ENCODE data around the gene BRWD1.

BRWD1 gene

DNA sequence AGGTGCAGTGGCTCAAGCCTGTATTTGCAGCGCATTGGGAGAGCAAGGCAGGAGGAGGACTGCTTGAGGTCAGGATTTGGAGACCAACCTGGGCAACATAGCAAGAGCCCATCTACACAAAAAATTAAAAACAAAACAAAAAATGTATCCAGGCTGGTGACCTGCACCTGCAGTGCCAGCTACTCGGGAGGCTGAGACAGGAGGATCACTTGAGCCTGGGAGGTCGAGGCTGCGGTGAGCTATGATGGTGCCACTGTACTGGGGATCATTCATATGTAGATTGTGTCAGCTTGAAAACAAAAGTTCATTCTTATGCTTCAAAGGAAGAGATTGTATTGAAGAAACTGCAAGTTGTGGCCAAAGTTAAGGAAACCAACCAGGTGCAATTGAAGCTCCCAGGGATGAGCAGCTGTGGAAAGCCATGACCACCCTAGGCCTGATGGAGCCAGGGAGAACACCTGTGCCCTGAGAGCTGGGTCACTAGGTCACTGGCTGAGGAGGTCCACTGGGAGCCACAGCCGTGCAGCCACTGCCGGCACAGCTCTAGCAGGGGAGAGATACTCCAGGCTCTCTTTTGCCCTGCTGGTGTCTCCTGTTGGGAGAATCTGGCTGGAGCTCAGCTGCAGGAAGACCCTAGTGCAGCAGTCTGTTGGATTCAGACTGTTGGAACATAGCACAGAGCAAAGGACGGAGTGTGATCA is 13.3 kb upstream of the BRWD1 start:
- no peak for DNase-seq

DNA sequence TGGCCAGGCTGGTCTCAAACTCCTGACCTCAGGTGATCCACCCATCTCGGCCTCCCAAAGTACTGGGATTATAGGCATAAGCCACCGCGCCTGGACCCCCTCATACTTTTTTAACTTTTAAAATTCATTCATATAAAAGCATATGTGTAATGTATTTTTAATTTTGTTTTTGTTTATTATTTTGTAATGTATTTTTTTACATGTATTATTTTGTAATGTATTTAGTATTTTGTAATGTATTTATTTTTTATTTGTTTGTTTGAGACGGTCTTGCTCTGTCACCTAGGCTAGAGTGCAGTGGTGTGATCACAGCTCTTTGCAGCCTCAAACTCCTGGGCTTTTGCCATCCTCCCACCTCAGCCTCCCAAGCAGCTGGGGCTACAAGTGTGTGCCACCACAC is 12.0 kb upstream of the BRWD1 start:
- no peak for DNase-seq

DNA sequence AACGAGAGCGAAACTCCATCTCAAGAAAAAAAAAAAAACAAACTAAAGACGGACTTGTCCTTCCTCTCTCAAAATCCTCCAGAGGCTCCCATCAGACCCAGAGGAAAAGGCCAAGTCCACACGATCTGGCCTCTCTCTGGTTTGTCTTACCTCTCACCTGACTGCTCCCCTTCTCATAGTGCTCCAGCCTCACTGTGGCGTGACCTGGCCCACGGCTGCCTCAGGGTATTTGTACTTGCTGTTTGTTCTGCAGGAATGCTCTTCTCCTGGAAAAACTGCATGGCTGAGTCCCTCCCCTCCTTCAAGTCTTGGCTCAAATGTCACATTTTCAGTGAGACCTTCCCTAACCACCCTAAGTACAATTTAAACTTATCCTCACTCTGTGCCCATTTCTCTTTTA is 8.0 kb upstream of the BRWD1 start:
- DNase-seq: no peak

DNA sequence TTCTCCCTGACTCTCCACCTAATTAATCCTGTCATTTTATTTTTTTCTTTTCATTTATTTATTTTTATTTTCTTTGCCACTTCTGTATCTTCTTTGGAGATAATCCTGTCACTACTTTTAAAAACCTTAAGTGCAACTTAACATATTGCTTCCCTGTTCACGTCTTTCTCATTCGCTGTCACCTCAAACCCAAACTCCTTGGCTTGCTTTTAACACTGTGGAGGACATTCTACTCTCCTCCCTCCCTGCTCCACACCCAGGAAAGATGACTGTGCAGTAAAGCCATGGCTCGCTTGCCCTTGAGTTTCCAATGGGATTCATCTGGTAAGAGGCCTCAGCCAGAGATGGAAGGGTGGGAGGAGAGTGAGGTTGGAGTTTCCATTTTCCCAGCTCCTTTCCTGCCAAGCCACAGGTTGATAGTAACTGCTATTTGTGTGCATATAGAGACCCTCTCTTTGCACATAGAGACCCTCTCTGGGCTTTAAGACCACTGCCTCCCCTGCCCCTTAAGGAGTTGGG is 6.4 kb upstream of the BRWD1 start:
- DNase-seq: no peak

DNA sequence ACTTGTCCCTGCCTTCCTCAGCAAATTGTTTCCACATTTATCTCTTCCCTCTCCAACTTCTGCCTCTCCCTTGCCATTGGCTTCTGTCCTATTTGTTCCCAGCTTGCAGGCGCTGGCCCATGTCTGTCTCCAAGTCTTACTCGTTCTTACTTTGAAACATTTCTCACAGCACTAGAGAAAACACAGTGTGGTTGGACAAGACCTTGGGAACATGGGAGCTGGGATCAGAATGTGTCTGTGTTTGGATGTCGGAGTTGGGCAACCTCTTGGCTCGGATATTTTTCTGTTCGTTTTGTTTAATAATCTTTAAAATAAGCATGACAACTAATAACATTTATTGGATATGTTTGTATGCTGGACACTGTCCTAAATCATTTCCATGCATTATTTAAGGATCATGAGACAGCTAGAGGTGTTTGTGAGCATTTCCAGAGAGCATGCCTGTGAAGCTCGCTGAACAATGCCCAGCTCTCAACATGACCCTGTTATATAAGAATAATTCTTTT is 5.9 kb upstream of the BRWD1 start:
- no peak for DNase-seq

DNA sequence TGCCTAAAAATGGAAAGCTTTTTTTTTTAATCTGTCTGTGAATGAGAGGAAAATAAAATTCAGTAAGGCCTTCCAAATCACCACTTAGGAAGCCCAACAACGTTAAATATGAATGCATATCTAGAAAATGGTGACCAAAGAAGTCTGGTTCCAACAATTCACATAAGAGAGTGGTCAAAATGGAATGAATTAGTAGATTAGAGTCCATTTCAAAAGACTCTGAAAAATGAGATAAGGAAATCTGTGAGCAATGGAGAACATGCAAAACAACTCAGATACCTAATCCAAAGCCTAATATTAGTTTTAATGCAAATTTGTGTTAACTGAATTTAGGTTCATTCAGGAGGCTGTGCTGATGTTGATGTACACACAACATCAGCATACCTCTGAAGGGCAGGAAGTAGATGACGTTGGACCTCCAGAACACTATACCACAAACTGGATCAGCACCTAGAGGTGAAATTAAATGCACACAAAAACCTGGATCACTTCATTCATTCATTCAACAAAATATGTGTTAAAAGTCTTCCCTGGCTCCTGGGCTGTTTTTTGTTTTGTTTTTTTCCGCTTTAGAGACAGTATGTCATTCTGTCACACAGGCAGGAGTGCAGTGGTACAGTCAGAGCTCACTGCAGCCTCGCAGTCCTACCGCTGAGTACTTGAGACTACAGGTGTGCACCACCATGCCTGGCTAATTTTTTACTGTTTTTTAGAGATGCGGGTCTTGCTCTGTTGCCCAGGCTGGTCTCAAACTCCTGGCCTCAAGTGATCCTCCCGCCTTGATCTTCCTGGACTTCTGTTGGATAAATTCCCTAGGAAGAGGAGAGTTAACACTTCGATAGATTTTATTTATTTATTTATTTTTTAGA is 4.9 kb upstream of the BRWD1 start:
- DNase-seq: no peak

DNA sequence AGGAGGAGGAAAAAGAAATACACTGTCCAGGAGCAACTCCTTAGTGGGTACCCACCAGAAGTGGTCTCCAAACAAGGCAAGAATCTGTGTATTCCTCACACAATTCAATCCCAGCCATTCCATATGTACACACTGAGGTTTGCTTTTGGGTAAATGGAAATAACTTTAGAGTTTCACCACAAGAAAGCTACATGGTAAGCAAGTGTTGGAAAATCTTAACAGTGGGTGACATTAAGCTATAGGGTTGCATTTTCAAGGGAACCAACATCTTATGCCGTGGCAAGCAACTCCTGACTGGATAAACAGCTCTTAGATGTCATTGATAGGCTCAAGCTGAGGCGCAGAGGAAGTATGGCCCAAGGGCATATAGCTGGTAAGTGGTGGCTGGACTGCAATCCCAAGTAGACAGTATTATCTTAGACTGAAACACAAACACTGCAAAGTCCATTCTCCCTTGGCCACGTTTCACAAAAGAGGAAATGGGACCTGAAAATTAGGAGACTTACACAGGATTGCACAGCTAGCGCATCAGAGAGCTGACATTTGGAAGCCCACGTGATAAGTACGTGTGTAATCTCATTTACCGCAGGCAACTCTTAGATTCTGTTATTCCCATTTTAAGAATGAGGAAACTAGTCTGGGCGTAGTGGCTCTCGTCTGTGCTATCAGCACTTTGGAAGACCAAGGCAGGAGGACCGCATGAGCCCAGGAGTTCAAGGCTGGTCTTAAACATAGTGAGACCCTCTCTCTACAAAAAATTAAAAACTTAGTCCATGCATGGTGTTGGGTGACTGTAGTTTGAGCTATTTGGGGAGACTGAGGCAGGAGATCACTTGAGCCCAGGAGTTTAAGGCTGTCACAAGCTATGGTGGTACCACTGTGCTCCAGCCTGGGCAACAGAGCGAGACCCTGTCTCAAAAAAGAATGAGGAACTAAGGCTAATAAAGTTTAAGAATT is 4.0 kb upstream of the BRWD1 start:
- DNase-seq: no peak

DNA sequence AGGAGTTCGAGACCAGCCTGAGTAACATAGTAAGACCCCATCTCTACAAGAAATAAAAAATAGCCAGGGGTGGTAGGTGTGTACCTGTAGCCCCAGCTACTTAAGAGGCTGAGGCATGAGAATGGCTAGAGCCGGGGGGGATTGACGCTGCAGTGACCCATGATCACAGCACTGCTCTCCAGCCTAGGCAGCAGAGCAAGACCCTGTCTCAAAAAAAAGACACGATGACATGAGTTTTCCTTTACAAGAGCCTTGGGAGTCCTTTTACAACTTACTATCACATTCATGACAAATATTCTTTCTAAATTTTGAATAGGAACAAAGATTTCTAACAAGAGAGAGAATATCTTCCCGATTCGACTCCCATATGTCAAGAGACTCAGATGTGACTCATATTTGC is 3.3 kb upstream of the BRWD1 start:
- DNase-seq: no peak

DNA sequence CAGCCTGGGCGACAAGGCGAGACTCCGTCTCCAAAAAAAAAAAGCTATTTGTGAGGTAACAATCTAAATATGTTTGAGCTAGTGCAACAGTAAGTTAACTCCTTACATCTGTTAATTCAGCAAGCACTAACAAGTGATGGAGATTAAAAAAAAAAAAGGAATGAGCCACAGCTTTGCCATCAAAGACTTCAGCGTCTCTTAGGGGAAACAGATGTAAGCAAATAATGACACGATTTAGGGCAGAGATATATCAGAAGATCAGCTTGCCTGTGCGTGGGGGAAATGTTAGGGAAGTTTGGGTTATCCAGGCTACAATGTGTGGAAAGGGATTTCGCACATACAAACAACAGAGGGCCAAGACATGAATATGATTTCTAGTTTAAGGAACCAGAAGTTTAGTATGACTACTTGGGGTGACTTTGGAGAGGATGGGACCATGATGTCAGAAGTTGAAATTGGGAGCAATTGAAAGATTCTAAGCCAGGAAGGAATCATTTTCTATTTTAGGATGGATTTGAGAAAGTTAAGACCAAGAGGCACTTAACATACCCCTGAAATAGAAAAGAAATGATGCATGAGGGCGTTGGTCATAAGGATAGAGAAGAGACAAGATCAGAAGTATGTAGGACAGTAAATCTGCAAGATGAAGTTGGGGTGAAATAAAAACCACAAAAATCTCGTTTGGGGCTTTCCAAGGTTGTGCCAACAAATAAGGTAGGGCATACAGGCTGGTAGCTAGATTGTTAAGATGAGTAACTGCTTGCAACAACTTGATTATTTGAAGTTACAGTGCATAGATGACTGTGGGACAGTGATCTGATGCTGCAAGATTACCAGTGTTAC is 2.4 kb upstream of the BRWD1 start:
- no peak for DNase-seq

DNA sequence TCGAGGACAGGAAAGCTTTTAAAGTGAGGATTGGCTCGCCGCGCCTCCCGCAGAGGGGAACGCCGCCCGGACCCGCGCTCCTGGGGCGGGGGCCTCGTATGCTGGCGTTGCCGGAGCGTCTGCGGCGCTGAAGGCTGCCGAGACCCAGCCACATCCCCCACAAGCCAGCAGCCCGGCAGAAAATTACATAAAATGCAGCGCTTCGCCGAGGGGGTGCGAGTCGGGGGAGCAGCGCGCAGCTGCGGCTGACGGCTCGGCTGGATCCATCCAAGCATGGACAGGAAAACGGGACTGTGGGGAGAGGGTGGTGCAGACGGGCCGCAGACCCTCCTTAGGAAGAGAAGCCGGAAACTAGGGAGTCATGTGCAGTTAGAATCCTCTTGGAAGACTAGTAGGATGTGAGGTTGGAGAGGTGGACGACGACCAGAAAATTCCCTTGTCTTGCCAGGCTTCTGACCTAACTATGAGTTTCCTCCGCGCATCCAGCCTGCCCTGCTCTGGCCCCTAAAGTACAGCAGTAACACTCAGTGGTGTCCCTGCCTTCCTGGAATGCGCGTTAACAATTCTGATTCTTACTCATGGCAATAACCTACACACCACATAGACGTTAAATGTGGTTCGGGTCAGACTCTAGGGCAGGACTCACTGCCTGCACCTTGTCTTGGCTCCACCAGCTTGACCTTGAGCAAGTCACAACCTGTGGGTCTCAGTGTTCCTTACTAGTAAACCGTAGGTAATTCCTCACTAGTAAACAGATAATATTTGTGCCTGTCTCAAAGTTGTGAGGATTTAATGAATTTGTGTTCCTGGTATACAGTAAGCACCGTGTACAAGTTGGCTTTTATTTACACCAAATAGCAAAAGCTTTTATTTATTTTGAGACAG is 953 bp upstream of the BRWD1 start:
- DNase-seq: no peak

DNA sequence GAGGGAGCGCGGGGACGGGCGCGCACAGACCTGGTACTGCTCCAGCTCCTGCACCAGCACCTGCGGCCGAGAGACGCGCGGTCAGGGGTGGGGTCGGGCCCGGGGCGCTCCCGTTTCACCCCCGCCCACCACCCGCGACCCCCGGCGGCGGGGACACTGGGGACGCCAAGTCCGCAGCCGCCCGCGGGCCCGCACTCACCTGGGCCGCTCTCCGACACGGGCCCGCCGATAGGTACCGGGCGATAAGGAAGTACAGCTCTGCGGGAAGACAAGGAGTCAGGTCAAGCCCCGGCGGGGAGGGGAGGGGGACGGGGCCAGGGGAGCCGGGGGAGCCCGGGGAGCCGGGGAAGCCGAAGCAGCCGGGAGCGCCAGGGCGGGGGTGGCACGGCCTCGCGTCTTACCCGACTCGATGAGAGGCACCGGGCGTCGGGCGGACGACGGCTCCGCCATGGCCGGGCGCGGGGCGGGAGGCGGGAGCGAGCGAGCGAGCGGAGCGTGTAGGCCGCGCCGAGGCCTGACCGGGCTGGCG is 326 bp downstream of the BRWD1 start:
- DNase-seq: no peak

DNA sequence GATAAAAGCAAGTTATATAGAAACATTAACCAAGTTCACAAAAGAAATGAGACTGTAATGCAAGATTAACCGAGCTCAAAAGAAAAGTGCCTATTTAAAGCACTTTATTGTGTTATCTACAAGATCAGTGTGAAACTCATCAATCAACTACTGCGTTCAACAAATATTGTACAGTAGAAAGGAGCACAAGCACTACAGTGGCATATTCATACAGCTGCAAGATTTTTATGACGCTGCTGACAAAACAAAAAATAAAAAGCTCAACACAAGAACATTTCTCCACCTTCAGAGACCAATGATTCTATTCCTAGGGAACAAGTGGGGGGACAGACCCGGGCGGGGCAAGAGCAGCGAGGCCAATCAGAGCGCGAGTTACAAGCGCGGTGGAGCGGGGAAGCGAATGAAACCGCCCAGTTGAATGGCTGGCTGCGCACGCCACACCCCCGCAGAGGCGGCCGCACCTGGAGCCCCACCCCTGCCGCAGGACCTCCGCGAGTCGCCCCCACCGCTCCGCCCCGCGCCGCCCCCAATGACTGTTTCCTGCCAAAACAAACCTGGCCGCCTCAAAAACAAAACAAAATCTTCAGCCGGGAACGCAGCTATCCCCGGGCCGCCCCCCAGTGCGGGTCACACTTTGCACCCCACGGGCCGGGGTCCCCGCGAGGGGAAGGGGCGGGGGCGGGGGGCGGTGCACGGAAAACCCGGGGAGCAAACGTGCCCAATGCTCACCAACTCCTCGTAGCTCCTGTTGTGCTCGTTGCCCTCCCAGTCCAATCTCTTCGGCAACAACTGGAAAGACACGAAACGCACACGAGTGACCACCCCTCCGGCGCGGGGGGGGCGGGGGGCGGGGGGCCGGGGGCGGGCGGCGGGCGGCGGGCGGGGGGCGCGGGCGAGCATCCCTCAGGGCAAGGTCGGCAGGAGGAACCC is 1.1 kb downstream of the BRWD1 start:
- DNase-seq: peak; percentile 98

DNA sequence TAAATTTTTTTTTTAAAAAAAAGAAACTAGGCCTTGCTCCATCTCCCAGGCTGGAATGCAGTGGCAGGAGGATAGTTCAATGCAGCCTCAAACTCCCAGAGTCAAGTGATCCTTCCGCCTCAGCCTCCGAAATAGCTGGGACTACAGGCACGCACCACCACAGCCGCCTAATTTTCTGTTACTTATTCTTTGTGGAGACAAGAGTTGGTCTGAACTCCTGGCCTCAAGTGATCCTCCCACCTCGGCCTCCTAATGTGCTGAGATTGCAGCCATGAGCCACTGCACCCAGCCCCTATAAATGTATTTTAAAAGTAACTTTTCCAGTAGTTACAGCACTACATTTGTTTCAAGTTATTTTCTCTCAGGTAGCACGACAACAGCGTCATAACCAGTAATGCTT is 2.3 kb downstream of the BRWD1 start:
- DNase-seq: no peak

DNA sequence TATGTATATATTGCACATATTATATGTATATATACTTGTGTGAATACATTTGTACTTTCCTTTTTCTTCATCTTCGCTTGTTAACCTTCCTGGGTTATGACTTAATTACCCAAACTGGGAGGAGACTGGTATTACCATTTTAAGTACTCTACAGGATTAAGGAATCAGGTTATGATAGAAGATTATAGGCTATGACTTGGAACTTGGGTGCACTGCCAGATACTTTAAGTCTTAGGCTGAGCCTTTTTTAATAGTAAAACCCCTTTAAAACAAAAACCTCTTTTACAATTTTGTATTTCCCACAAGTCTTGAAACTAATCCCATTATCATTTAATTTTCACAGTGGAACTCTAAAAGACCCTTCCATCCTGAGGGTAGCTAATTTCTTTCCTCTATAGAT is 6.0 kb downstream of the BRWD1 start:
- no peak for DNase-seq

DNA sequence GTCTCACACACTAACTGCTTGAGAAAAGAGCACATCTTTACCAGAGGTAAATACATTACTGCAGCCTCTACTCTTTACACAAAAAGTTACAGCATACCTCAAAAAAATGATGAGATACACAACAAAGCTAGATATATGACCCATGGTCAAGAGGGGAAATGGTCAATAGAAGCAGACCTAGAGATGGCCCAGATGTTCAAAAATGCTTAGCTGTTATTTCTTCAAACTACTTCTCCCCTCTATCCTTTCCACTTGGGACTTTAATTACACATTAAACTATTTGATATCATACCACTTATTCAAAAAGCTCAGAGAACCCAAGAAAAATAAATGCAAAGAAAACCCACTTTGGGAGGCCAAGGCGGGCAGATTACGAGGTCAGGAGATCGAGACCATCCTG is 12.8 kb downstream of the BRWD1 start:
- DNase-seq: no peak

DNA sequence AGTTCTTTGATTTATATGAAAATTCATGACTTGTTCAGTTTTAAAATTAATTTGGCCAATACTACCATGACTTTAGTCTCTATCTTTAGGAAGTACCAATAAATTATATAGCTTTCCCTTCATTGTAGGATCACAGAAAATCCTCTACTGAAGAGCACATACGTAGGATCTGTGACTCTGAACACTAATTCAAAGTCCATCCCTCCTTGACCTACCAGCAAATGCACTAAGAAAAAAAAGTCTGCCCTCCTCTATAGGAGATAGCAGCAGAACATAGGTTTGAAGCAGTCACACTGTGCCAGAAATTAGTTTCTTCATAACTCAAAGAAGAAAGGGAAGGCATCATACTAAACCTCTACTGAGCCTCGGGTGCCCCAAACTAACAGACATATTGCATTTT is 16.5 kb downstream of the BRWD1 start:
- no peak for DNase-seq

DNA sequence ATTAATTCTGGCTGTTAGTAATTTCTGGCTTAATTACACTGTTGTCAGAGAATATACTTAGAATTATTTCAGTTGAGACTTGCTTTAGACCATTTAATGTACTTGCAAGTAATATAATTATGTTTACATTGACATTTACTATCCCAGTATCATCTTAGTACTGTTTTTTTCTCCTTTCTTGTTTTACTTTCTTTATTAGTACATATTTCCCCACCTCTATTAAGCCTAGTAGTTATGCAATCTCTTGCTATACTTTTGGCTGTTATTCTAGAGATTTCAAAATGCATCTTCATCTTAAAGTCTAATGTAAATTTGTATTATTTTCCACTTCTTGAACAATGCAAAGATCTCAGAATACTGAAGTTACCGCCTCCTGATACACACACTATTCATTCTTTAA is 24.4 kb downstream of the BRWD1 start:
- no peak for DNase-seq

DNA sequence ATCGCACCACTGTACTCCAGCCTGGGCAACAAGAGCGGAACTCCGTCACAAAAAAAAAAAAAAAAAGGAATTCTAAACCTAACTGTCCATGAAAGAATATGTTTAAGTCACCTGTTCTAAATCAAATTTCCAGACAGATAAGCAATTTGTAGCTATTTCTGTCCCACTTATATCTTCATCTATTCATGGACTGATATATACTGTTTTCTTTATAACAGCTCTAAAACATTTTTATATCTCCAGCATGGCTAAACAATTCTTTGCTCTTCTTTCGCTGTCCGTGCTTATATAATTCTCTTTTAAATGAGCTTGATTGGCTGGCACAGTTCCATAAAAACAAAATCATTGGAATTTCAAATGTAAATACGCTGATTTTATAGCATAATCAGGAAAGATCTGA is 30.5 kb downstream of the BRWD1 start:
- no peak for DNase-seq

DNA sequence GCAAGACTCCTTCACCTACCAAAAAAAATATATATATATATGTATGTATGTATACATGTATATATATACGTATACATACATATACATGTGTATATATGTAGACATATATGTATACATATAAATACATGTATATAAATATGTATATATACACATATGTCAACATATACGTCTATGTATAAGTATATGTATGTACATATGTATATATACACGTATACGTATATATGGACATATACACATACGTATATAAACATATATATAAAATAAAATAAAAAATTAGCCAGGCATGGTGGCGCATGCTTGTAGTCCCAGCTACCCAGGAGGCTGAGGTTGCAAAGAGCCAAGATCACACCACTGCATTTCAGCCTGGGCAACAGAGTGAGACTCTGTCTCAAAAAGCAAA is 31.6 kb downstream of the BRWD1 start:
- DNase-seq: no peak

DNA sequence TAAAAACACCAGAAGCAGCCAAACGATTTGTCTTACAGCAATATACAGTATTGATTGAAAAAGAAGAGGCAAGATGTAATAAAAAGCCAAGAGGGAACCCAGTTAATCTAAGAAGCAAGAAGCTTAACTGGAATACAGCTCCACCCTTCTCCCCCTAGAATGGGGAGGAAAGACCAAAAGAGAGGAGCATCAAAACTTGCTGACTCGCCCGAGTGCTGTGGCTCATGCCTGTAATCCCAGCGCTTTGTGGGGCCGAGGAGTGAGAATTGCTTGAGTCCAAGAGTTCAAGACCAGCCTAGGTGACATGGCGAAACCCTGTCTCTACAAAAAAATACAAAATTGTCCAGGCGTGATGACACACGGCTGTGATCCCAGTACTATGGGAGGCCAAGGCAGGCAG is 32.2 kb downstream of the BRWD1 start:
- no peak for DNase-seq

Data from activated T-cell treated with anti-CD3 and anti-CD28 coated beads, Interleukin-2, amount 50 U/mL, for 1 hour (primary cell).